Activated T-cell treated with anti-CD3 and anti-CD28 coated beads, Interleukin-2, amount 50 U/mL, for 72 hours (primary cell): ENCODE measurements around the gene UBXN10. TPM values are rescaled to one million over a fixed set of nuclear protein-coding genes. Genes with fewer than 3 reads are reported as not detected.
"Not testable (repeated sequence)": the region's sequence is repeated elsewhere in the genome, so short reads cannot be mapped to it uniquely, and the experiment has no call there.

Source experiments
- ATAC-seq, 2 donors: fragments of 150-1000 bp; cut with Tn5 transposase; replicated peaks in 1 of 2; 2 replicates each; pipeline ENCODE4 v1.10.0; 2021; ENCODE audit warnings: moderate library complexity in 2 of 2, mild to moderate bottlenecking in 1 of 2
- DNase-seq, 2 donors: peaks; one replicate each; pipeline ENCODE4 v3.0.0; 2021 to 2022; ENCODE audit warnings: mixed read lengths in 1 of 2
- H3K27ac Mint-ChIP-seq: one replicate; pipeline ENCODE4 v1.8.0; 2022; ENCODE audit warnings: mild to moderate bottlenecking, moderate library complexity, mixed read lengths
- H3K27me3 Mint-ChIP-seq: one replicate; pipeline ENCODE4 v1.8.0; 2022; ENCODE audit warnings: low read depth, mixed read lengths
- H3K36me3 Mint-ChIP-seq, 2 donors: one replicate each; pipeline ENCODE4 v1.8.0; 2022; ENCODE audit warnings: mixed read lengths in 2 of 2, mild to moderate bottlenecking in 1 of 2; ENCODE audit not compliant: insufficient read depth in 2 of 2
- H3K4me1 Mint-ChIP-seq: one replicate; pipeline ENCODE4 v1.8.0; 2022; ENCODE audit warnings: low read depth, mixed read lengths
- H3K4me3 Mint-ChIP-seq, 2 donors: one replicate each; pipeline ENCODE4 v1.8.0; 2022; ENCODE audit warnings: mild to moderate bottlenecking in 2 of 2, mixed read lengths in 2 of 2, moderate library complexity in 2 of 2
- H3K9me3 Mint-ChIP-seq, 2 donors: one replicate each; pipeline ENCODE4 v1.8.0; 2022; ENCODE audit warnings: mixed read lengths in 2 of 2
- total RNA-seq, 2 donors: library from RNA; stranded (reverse); gene quantifications; one replicate each; pipeline ENCODE4 v1.2.3, GENCODE V29; 2022

The UBXN10 gene
- total RNA-seq, 2 donors from 2014 or later: 0.91 to 0.93 TPM

DNA sequence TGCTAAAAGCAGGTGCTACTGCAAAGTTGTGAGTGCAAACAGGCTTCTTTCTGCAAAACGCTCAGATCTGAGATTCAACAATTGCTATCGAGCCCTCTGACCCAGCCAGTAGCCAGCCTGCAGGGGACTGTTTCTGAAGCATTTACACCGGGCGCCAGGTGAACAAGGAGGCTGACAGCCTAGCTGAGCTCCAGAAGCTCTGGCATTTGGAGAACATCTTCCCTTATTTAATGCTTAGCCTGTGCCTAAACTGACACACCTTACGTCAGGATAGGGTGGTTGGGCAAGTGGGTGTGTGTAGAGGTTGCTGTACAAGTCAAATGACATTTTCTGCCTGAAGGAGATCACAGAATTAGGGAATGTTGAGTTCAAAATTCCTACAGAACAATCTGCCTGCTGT is 16.3 kb downstream of the UBXN10 start:
- no peaks in the 10 kb centered on the region for H3K9me3 Mint-ChIP-seq

DNA sequence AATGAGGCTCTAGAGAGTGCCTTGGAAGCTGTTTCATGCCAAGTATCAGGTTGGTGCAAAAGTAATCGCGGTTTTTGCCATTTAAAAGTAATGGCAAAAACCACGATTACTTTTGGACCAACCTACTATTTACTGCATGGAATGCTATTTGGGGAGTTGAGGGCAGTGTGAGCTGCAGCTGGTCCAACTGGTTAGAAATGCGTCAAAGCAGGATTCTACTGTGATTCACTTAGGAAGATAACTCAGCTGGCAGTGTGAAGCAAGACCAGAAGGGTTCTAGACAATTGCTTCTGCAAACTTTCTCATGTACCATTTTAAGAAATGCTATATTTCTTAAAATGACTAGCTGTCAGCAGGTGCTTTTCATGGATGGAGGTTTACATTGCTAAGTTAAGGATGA is 21.6 kb downstream of the UBXN10 start:
- ATAC-seq (no peak), DNase-seq (no peak)
- no peak overlapping the region for H3K27ac Mint-ChIP-seq
- peaks cover 7% of the 10 kb centered on the region for H3K4me1 Mint-ChIP-seq
- H3K4me3 Mint-ChIP-seq: no peak overlapping the region
- peaks cover 18% of the 10 kb centered on the region for H3K27me3 Mint-ChIP-seq
- H3K36me3 Mint-ChIP-seq: no peaks in the 10 kb centered on the region
- no peaks in the 10 kb centered on the region for H3K9me3 Mint-ChIP-seq

More for the DNA sequence above, 16.3 kb downstream of the UBXN10 start:
- DNase-seq (no peak), ATAC-seq (no peak)
- H3K4me3 Mint-ChIP-seq: no peak overlapping the region
- H3K27me3 Mint-ChIP-seq: peaks cover 40% of the 10 kb centered on the region
- H3K36me3 Mint-ChIP-seq: no peaks in the 10 kb centered on the region
- H3K4me1 Mint-ChIP-seq: no peaks in the 10 kb centered on the region
- H3K27ac Mint-ChIP-seq: no peak overlapping the region

DNA sequence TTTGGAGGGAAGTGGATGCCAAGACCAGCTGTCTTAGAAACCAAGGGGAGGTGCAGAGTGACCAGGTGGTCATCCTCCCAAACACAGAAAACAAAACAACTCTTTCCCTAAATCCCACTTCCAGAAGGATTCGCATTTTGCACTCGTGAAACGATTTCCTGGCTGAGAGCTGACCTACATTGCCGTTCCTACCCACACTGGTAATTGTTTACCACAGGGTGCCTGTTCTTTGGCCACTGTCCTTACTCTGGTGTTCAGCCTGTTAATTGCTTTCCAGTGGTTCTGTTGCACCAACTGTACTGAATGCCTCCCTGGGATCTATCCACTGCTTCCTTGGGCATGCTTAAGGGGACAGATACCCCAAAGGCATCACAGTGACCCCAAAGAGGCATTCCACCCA is 23.6 kb downstream of the UBXN10 start:
- Mint-ChIP-seq H3K27me3 (peaks cover 23% of the 10 kb centered on the region), H3K4me3 (no peak overlapping the region), H3K27ac (no peak overlapping the region), H3K9me3 (no peaks in the 10 kb centered on the region), H3K4me1 (peaks cover 13% of the 10 kb centered on the region), H3K36me3 (no peaks in the 10 kb centered on the region)
- ATAC-seq (no peak), DNase-seq (no peak)

DNA sequence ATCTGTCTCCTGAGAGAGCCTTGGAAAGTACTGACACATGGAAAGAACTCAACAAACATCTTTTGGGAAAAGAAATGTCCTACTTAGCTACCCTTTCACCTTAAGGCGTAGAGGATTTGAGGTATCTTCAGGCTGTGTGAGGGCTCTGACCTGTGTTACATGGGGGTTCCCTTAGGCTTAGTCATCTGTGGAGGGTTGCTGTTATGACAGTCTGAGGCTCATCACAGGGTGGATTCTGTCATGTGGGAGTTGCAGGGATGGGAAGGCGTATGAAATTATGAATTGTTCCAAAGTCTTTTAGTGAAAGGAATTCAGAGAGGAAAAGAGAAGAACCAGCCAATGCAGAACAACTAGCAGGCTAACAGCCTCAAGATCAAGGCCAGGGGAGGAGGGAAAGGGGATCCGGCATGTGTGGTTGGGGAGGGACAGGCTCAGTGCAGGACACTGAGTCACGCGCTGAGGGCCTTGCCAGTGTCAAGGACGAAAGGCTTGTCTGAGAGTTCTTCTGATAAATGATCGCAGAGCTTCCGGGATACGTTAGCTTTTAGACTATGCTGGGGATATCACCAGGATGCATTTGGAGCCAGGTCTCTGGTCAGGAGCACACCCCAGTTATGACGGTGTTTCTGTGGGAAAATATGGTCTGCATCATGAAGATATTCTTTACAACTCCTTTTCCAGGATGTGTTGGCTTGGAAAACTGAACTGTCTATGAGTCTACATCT is 25.0 kb downstream of the UBXN10 start:
- Mint-ChIP-seq H3K9me3 (no peaks in the 10 kb centered on the region), H3K27me3 (peaks cover 36% of the 10 kb centered on the region), H3K36me3 (no peaks in the 10 kb centered on the region), H3K4me1 (peaks cover 13% of the 10 kb centered on the region), H3K27ac (no peak overlapping the region), H3K4me3 (no peak overlapping the region)
- DNase-seq (peak in 1 of 2 donors; percentile 11), ATAC-seq (peak; percentile 76 to 79)

DNA sequence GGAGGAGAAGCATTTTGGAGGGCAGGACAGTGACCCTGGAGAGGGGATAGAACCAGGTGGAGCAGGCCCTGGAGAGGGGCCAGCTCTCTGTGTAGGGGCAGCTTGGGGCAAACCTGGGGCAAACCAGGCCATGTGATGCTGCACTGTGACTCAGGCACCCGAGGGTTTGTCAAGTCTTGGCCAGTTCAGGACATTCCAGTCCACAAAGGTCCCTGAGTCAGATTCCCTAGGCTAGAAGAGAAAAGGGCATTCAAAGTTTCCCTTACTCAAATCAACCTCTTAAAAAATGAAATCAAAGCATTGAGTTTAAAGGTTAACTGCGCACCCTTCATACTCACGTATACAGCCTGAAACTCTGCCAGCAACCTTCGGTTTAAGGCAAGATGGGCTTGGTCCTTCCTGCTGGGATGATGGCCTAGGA is 25.6 kb downstream of the UBXN10 start:
- H3K27ac Mint-ChIP-seq: no peak overlapping the region
- DNase-seq: no peak

DNA sequence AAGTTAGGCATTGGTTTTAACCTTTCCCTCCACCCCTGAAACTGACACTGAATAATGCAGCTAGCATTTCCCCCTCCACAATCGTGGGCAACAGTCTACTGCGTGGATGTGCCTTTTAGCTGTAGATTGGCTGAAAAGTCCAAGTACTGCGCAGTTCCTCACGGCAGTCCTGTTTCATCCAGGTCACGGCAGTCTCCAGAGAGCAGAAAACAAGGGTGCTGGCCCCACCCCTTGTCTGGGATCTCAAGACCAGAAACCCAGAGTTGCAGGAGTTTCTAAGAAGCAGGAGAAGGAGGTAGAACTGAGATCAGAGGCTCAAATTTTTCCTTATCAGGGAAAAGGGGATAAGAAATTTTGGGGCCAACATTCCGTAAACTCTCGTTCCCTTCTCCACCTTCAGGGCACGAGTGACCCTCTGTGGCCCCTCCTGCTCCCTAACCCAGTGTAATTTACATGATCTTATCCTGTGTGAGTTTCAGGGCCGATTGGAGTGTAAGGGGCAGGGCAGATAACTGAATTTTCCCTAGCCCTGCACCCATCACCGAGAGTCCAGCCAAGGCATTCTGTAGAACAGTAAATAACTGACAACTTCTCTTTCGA is 26.3 kb downstream of the UBXN10 start:
- H3K9me3 Mint-ChIP-seq: no peaks in the 10 kb centered on the region
- peaks cover 13% of the 10 kb centered on the region for H3K4me1 Mint-ChIP-seq
- H3K27me3 Mint-ChIP-seq: peaks cover 36% of the 10 kb centered on the region
- no peak overlapping the region for H3K27ac Mint-ChIP-seq
- peak overlapping the region in 1 of 2 donors; percentile 45 for H3K4me3 Mint-ChIP-seq
- H3K36me3 Mint-ChIP-seq: no peaks in the 10 kb centered on the region
- no peak for ATAC-seq
- DNase-seq: no peak

More for the DNA sequence above, 25.6 kb downstream of the UBXN10 start:
- Mint-ChIP-seq H3K36me3 (no peaks in the 10 kb centered on the region), H3K4me1 (peaks cover 13% of the 10 kb centered on the region), H3K4me3 (no peak overlapping the region), H3K27me3 (peaks cover 36% of the 10 kb centered on the region), H3K9me3 (no peaks in the 10 kb centered on the region)
- ATAC-seq: peak; percentile 35 to 46

DNA sequence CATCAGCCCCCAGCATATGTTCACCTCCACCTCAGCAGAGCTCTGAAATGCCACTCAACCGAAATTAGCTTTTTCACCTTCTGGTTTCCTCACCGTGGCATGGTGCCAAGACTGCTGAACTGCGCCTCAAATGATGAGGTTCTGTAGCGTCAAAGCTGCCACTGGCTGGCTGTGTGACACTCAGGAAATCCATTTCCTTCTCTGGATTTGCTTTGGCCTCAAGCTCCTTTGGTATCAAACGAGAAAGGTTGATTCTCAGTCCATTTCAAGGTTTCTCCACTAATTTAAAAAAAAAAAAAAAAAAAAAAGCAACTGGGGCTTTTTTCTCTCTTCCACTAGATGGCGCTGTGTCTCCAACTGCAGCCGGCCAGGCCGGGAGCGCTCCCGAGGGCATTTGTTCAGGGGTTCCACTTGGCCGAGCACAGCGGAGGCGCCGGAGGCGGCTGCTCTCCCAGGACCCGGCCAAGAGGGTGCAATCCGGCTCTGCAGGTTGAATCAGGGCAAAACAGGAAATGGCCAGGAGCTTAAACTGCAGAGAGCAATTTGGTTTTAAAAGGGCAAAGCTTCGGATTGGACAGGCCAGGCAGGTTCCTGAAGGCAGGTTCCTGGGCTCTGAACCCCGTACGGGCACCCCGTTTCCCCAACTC is 26.9 kb downstream of the UBXN10 start:
- H3K27ac Mint-ChIP-seq: no peak overlapping the region
- peaks cover 13% of the 10 kb centered on the region for H3K4me1 Mint-ChIP-seq
- H3K36me3 Mint-ChIP-seq: no peaks in the 10 kb centered on the region
- H3K27me3 Mint-ChIP-seq: peaks cover 40% of the 10 kb centered on the region
- peak overlapping the region; percentile 47 to 61 for H3K4me3 Mint-ChIP-seq
- ATAC-seq (peak; percentile 61 to 65), DNase-seq (peak; percentile 56)
- no peaks in the 10 kb centered on the region for H3K9me3 Mint-ChIP-seq

DNA sequence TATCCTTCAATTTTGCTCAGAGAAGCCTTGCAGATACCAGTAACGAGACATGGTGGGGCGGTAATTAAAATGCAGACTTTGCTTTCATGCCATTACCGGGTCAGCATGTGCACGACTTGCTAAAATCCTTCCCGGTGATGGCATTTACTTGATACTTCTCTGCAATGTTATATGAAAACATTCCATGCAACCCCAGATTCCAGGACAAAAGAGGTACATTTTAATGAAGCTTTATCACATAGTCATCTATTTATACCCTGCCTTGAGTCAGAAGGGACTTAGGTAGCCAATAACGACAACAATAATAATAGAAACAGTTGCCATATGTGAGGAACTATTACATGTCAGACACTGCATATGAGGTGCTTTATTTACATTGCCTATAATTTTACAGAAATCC is 29.8 kb downstream of the UBXN10 start:
- DNase-seq: no peak
- H3K27me3 Mint-ChIP-seq: peaks cover 40% of the 10 kb centered on the region

DNA sequence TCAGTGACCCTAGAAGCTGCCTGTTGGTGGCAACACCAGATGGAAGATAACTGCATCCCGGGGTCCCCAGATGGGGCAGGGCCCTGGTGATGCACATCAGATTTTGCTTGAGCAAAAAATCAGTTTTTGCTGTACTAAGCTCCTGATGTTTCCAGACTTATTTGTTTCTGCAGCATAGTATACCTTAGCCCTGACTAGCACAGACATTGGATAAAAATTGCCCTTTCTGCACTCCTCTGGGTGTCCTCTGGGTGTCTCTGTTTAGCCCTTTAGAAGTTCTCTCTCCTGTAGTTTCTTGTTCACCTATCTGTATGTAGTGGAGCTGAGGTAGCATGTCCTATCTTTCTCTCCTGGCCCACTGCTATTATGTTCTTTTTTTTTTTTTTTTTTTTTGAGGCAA is 30.7 kb downstream of the UBXN10 start:
- Mint-ChIP-seq H3K4me3 (no peak overlapping the region), H3K4me1 (peaks cover 13% of the 10 kb centered on the region), H3K27me3 (peaks cover 43% of the 10 kb centered on the region), H3K36me3 (no peaks in the 10 kb centered on the region), H3K27ac (no peak overlapping the region), H3K9me3 (no peaks in the 10 kb centered on the region)
- peak in 1 of 2 donors; percentile 19 for DNase-seq
- ATAC-seq: peak; percentile 68 to 78

More for the DNA sequence above, 29.8 kb downstream of the UBXN10 start:
- H3K4me1 Mint-ChIP-seq: peaks cover 13% of the 10 kb centered on the region
- H3K36me3 Mint-ChIP-seq: no peaks in the 10 kb centered on the region
- no peak overlapping the region for H3K27ac Mint-ChIP-seq
- no peak overlapping the region for H3K4me3 Mint-ChIP-seq
- no peaks in the 10 kb centered on the region for H3K9me3 Mint-ChIP-seq
- no peak for ATAC-seq

DNA sequence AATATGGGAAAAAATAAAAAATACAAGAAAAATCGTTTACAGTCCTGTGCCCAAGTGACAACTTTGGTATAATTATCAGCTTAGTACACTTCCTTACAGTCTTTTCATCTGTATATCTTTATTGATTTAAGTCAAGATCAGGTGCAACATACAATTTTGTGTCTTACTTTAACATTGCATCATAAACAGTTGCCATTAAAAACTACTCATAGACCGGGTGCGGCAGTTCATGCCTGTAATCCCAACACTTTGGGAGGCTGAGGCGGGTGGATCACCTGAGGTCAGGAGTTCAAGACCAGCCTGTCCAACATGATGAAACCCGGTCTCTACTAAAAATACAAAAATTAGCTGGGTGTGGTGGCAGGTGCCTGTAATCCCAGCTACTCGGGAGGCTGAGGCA is 33.2 kb downstream of the UBXN10 start:
- H3K4me3 Mint-ChIP-seq, H3K36me3 Mint-ChIP-seq, H3K9me3 Mint-ChIP-seq, ATAC-seq, DNase-seq, H3K27ac Mint-ChIP-seq: not testable (repeated sequence)
- Mint-ChIP-seq H3K27me3 (peaks cover 52% of the 10 kb centered on the region), H3K4me1 (peaks cover 11% of the 10 kb centered on the region)

DNA sequence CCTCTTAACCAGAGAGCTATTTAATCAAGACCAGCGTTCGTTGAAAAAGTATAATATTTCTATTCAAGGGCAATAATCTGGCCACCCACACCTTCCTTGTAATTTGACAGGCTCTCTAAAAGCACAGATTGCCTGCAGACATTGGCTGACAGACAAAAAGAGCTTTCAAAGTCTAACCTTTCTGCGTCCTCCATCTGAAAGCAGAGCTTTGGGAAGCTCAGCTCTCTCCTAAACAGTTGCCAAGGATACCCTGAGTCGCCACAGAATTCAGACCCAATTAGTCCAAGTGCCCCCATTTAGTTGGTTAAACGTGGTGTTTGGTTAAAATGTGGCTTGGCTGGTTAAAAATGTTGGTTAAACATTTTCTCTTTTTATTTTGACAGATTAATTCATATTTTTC is 34.1 kb downstream of the UBXN10 start:
- Mint-ChIP-seq H3K9me3 (no peaks in the 10 kb centered on the region), H3K4me1 (peaks cover 14% of the 10 kb centered on the region), H3K27ac (no peak overlapping the region), H3K4me3 (no peak overlapping the region), H3K27me3 (peaks cover 56% of the 10 kb centered on the region), H3K36me3 (no peaks in the 10 kb centered on the region)
- DNase-seq (no peak), ATAC-seq (no peak)

DNA sequence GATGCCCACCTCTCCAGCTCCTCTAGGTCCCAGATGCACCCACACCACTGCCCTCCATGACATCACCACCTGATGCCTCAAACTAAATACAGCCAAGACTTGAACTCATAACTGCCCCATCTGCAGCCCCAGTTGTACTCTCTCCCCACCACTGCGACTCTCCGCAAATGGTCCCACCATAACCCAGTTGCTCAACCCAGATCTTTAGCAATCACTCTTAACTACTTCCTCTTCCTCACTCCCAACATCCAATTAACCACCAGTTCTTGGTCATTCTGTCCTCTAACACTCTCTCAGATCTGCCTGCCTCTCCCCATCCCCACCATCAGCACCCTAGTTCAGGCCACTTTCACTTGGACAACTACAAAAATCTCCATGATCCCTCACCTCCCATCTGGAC is 37.2 kb downstream of the UBXN10 start:
- H3K36me3 Mint-ChIP-seq: no peaks in the 10 kb centered on the region
- H3K9me3 Mint-ChIP-seq: no peaks in the 10 kb centered on the region
- peaks cover 70% of the 10 kb centered on the region for H3K27me3 Mint-ChIP-seq
- no peak overlapping the region for H3K27ac Mint-ChIP-seq
- H3K4me3 Mint-ChIP-seq: peak overlapping the region in 1 of 2 donors; percentile 25
- DNase-seq (no peak), ATAC-seq (no peak)
- peaks cover 14% of the 10 kb centered on the region for H3K4me1 Mint-ChIP-seq
